ENCODE measurements around the gene TSHZ2.

- TF ChIP-seq NRF1 (conservative IDR thresholded peaks at IDR 0.05 in 1 of 2, IDR thresholded peaks at IDR 0.05 in 1 of 2) (no peak), NFYB (IDR thresholded peaks at IDR 0.05; ENCODE audit: extremely low read depth, insufficient read length) (no peak), E2F1 (CRISPR knock-in tag; IDR thresholded peaks at IDR 0.05) (no peak), SETDB1 (IDR thresholded peaks at IDR 0.05; ENCODE audit: low read length) (no peak), TCF7L2 (IDR thresholded peaks at IDR 0.05; ENCODE audit: low read depth, low read length) (no peak), KLF16 (IDR thresholded peaks at IDR 0.05) (no peak), PREB (CRISPR knock-in tag; IDR thresholded peaks at IDR 0.05) (no peak), DEAF1 (CRISPR knock-in tag; IDR thresholded peaks at IDR 0.05) (no peak)
Observed at GRCh38 chr20:53079261-53079691, 107.1 kb downstream of the TSHZ2 start.
